ENCODE measurements around the gene GBF1. TPM values are rescaled to one million over a fixed set of nuclear protein-coding genes. Genes with fewer than 3 reads are reported as not detected.

The GBF1 gene
- total and polyA plus RNA-seq, 10 of the 15 experiments (the other 5 are each of a cell fraction or from before 2014, with no cell fraction given) = 0.82 to 42.0 (median 21.8) TPM

DNA sequence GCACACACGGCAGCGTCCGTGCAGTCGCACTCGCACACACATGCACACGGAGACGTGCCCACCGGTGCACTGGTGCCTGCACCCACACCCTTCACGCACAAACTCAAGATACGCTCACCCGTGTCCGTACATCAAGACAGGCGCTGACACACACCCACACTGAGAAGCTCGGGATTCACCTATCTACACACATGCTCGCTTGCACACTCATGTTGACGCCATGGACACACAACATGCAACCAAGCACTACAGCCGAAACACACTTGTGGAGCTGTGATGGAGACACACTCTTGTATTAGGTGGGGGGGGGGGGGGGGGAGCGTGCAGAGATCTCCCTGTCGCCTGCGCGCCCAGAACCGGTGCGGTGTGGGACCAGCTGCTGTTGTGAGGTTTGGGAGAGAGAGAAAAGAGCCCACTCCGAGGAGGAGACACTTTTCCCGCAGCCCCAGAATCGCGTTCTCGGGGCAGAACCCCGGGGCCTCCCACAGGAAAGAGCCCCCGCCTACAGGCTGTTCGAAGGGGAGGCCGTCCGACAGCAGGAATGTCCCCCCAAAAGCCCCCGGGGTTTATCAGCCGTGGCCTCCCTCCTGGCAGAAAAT, 149.6 kb downstream of the GBF1 start (continued):
- TF ChIP-seq, protein P1, sequence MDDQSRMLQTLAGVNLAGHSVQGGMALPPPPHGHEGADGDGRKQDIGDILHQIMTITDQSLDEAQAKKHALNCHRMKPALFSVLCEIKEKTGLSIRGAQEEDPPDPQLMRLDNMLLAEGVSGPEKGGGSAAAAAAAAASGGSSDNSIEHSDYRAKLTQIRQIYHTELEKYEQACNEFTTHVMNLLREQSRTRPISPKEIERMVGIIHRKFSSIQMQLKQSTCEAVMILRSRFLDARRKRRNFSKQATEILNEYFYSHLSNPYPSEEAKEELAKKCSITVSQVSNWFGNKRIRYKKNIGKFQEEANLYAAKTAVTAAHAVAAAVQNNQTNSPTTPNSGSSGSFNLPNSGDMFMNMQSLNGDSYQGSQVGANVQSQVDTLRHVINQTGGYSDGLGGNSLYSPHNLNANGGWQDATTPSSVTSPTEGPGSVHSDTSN (IDR thresholded peaks at IDR 0.05; ENCODE audit: insufficient replicate concordance, low read depth, low read length) = no peak
- TF ChIP-seq, protein P2, sequence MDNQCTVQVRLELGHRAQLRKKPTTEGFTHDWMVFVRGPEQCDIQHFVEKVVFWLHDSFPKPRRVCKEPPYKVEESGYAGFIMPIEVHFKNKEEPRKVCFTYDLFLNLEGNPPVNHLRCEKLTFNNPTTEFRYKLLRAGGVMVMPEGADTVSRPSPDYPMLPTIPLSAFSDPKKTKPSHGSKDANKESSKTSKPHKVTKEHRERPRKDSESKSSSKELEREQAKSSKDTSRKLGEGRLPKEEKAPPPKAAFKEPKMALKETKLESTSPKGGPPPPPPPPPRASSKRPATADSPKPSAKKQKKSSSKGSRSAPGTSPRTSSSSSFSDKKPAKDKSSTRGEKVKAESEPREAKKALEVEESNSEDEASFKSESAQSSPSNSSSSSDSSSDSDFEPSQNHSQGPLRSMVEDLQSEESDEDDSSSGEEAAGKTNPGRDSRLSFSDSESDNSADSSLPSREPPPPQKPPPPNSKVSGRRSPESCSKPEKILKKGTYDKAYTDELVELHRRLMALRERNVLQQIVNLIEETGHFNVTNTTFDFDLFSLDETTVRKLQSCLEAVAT (IDR thresholded peaks at IDR 0.05) = no peak; the same call in 1 of the 2 replicates
- TF ChIP-seq, protein P3, sequence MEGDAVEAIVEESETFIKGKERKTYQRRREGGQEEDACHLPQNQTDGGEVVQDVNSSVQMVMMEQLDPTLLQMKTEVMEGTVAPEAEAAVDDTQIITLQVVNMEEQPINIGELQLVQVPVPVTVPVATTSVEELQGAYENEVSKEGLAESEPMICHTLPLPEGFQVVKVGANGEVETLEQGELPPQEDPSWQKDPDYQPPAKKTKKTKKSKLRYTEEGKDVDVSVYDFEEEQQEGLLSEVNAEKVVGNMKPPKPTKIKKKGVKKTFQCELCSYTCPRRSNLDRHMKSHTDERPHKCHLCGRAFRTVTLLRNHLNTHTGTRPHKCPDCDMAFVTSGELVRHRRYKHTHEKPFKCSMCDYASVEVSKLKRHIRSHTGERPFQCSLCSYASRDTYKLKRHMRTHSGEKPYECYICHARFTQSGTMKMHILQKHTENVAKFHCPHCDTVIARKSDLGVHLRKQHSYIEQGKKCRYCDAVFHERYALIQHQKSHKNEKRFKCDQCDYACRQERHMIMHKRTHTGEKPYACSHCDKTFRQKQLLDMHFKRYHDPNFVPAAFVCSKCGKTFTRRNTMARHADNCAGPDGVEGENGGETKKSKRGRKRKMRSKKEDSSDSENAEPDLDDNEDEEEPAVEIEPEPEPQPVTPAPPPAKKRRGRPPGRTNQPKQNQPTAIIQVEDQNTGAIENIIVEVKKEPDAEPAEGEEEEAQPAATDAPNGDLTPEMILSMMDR (IDR thresholded peaks at IDR 0.05 in 2 of 3, conservative IDR thresholded peaks at IDR 0.05 in 1 of 3; ENCODE audit: control insufficient read depth in 2 of 3, extremely low read depth in 1 of 3, insufficient read depth in 1 of 3, low read depth in 3 of 3, low read length in 3 of 3) = no peak
- TF ChIP-seq ZNF622 (IDR thresholded peaks at IDR 0.05) = no peak
- TF ChIP-seq ZBED1 (IDR thresholded peaks at IDR 0.05; ENCODE audit: borderline replicate concordance) = no peak
- TF ChIP-seq, protein P4, sequence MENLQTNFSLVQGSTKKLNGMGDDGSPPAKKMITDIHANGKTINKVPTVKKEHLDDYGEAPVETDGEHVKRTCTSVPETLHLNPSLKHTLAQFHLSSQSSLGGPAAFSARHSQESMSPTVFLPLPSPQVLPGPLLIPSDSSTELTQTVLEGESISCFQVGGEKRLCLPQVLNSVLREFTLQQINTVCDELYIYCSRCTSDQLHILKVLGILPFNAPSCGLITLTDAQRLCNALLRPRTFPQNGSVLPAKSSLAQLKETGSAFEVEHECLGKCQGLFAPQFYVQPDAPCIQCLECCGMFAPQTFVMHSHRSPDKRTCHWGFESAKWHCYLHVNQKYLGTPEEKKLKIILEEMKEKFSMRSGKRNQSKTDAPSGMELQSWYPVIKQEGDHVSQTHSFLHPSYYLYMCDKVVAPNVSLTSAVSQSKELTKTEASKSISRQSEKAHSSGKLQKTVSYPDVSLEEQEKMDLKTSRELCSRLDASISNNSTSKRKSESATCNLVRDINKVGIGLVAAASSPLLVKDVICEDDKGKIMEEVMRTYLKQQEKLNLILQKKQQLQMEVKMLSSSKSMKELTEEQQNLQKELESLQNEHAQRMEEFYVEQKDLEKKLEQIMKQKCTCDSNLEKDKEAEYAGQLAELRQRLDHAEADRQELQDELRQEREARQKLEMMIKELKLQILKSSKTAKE (IDR thresholded peaks at IDR 0.05; ENCODE audit: low read depth, poor library complexity, severe bottlenecking) = no peak
- peak in 1 of 2 experiments; percentile 20; a peak in 1 of 4 replicates for TF ChIP-seq ETV6 (conservative IDR thresholded peaks at IDR 0.05 in 1 of 2, IDR thresholded peaks at IDR 0.05 in 1 of 2; ENCODE audit: borderline replicate concordance in 1 of 2, low read depth in 1 of 2)
- TF ChIP-seq ZNF207 (IDR thresholded peaks at IDR 0.05; ENCODE audit: borderline replicate concordance) = no peak
- TF ChIP-seq MYC (IDR thresholded peaks at IDR 0.05; ENCODE audit: insufficient read depth, insufficient read length, insufficient replicate concordance, low read length, severe bottlenecking) = peak; percentile 7
- no peak for TF ChIP-seq PAX5 (IDR thresholded peaks at IDR 0.05; ENCODE audit: borderline replicate concordance, low read depth, low read length)
- TF ChIP-seq POLR2A (IDR thresholded peaks at IDR 0.05; ENCODE audit: low read depth, low read length) = peak; percentile 65
- no peak for TF ChIP-seq SUZ12 (IDR thresholded peaks at IDR 0.05; ENCODE audit: unreplicated experiment)
- TF ChIP-seq STAT1 (conservative IDR thresholded peaks at IDR 0.05) = no peak
- TF ChIP-seq, protein P5, sequence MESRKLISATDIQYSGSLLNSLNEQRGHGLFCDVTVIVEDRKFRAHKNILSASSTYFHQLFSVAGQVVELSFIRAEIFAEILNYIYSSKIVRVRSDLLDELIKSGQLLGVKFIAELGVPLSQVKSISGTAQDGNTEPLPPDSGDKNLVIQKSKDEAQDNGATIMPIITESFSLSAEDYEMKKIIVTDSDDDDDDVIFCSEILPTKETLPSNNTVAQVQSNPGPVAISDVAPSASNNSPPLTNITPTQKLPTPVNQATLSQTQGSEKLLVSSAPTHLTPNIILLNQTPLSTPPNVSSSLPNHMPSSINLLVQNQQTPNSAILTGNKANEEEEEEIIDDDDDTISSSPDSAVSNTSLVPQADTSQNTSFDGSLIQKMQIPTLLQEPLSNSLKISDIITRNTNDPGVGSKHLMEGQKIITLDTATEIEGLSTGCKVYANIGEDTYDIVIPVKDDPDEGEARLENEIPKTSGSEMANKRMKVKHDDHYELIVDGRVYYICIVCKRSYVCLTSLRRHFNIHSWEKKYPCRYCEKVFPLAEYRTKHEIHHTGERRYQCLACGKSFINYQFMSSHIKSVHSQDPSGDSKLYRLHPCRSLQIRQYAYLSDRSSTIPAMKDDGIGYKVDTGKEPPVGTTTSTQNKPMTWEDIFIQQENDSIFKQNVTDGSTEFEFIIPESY (IDR thresholded peaks at IDR 0.05) = no peak
- no peak for TF ChIP-seq BMI1 (IDR thresholded peaks at IDR 0.05; ENCODE audit: borderline replicate concordance)
- TF ChIP-seq RUNX3 (IDR thresholded peaks at IDR 0.05; ENCODE audit: low read length) = no peak
- no peak for TF ChIP-seq DPF2 (IDR thresholded peaks at IDR 0.05)
- TF ChIP-seq RAD51 (IDR thresholded peaks at IDR 0.05) = no peak
- TF ChIP-seq NRF1 (conservative IDR thresholded peaks at IDR 0.05; ENCODE audit: low read depth, low read length) = no peak

Data from GM12878 (cell line).